CD8-positive, alpha-beta memory T cell (primary cell): ENCODE results near the gene AKAP13. TPM values are rescaled to one million over a fixed set of nuclear protein-coding genes. Genes with fewer than 3 reads are reported as not detected.

ENCODE experiments used
- CTCF ChIA-PET: fragments of 350-600 bp; sonication (Branson Sonifier 250); formaldehyde crosslinking; loops from one replicate; lab custom pipeline; 2021; ENCODE audit warnings: antibody characterized with exemption; lab: Charles Lee
- POLR2A ChIA-PET: fragments of 350-600 bp; sonication (Branson Sonifier 250); formaldehyde crosslinking; loops from one replicate; lab custom pipeline; 2021; ENCODE audit warnings: antibody characterized with exemption; lab: Charles Lee
- DNase-seq, 5 donors: peaks; one replicate each; pipeline versions ENCODE4 v3.0.0 to v3.0.0-alpha.2; 2020 to 2022; ENCODE audit warnings: mixed read lengths in 1 of 5
- H3K27ac ChIP-seq: one replicate; pipeline ENCODE4 v1.7.0; 2013; ENCODE audit warnings: low read depth, mild to moderate bottlenecking, low read length, moderate library complexity
- H3K27me3 ChIP-seq: 2 replicates; pipeline ENCODE4 v1.7.0; 2013; ENCODE audit warnings: low read length, mild to moderate bottlenecking; ENCODE audit not compliant: insufficient read depth, poor library complexity, severe bottlenecking
- H3K36me3 ChIP-seq: 2 replicates; pipeline ENCODE4 v1.7.0; 2013; ENCODE audit warnings: mild to moderate bottlenecking, low read length, moderate library complexity; ENCODE audit not compliant: insufficient read depth
- H3K4me1 ChIP-seq: 2 replicates; pipeline ENCODE4 v1.7.0; 2013; ENCODE audit warnings: mild to moderate bottlenecking, low read length, moderate library complexity; ENCODE audit not compliant: insufficient read depth
- H3K4me3 ChIP-seq: 2 replicates; pipeline ENCODE4 v1.7.0; 2013; ENCODE audit warnings: mild to moderate bottlenecking, low read length
- H3K9me3 ChIP-seq: 2 replicates; pipeline ENCODE4 v1.7.0; 2013; ENCODE audit warnings: mild to moderate bottlenecking, low read length
- H3K27ac Mint-ChIP-seq, 8 donors: one replicate each; pipeline ENCODE4 v1.8.0; 2020 to 2021; ENCODE audit warnings: mixed read lengths in 8 of 8, mild to moderate bottlenecking in 6 of 8, inconsistent platforms in 3 of 8, moderate library complexity in 3 of 8
- H3K27me3 Mint-ChIP-seq, 2 donors: one replicate each; pipeline ENCODE4 v1.8.0; 2020 to 2021; ENCODE audit warnings: mixed read lengths in 2 of 2, mild to moderate bottlenecking in 1 of 2, moderate library complexity in 1 of 2
- H3K36me3 Mint-ChIP-seq, 3 donors: one replicate each; pipeline ENCODE4 v1.8.0; 2020 to 2021; ENCODE audit warnings: mixed read lengths in 3 of 3, inconsistent platforms in 1 of 3, mild to moderate bottlenecking in 1 of 3
- H3K4me1 Mint-ChIP-seq, 3 donors: one replicate each; pipeline ENCODE4 v1.8.0; 2020 to 2021; ENCODE audit warnings: mixed read lengths in 3 of 3, inconsistent platforms in 1 of 3, mild to moderate bottlenecking in 1 of 3
- H3K4me3 Mint-ChIP-seq, 7 donors: one replicate each; pipeline ENCODE4 v1.8.0; 2020 to 2021; ENCODE audit warnings: mixed read lengths in 7 of 7, mild to moderate bottlenecking in 6 of 7, moderate library complexity in 4 of 7, inconsistent platforms in 2 of 7
- H3K9me3 Mint-ChIP-seq, 5 donors: one replicate each; pipeline ENCODE4 v1.8.0; 2020 to 2022; ENCODE audit warnings: mixed read lengths in 5 of 5, mild to moderate bottlenecking in 3 of 5, moderate library complexity in 2 of 5, inconsistent platforms in 1 of 5
- polyA plus RNA-seq: library from polyadenylated mRNA; unstranded; fragments of 300-500 nt; fragmentation: Illumina TruSeq; gene quantifications from one replicate; pipeline ENCODE4 v1.2.3, GENCODE V29; 2021
- total RNA-seq, 2 experiments: library from RNA; stranded (reverse); gene quantifications; one replicate each; pipeline ENCODE4 v1.2.3, GENCODE V29; 2021

AKAP13 gene
- total and polyA plus RNA-seq, 3 experiments from 2014 or later: 109 to 234 (median 113) TPM

DNA sequence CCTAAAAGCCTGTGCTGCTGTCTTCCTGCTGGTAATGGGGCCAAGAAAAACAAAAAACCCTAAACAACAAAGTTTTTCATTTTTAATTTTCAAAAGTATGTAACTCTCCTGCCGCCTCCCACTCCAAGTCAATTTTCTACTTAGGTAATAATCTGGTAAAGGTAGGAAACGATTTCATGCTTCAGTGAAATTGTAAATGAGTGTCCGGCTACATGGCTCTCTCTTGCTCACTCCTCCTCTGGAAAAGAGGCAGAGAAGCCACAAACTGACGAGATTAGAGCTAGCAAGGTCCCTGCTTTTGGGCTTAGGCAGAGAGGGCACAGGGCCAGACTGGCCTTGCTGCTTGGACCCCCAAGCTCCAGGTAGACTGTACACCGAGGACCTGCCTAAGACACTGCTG, 390.9 kb downstream of the AKAP13 start:
- CTCF ChIA-PET: no interaction called here
- H3K27me3 ChIP-seq: no peaks in the 10 kb centered on the region
- Mint-ChIP-seq H3K4me1 (peaks cover 0 to 12% (median 9%) of the 10 kb centered on the region in 3 donors), H3K27me3 (no peaks in the 10 kb centered on the region), H3K27ac (no peak overlapping the region), H3K4me3 (no peak overlapping the region), H3K9me3 (no peaks in the 10 kb centered on the region), H3K36me3 (peaks cover 0 to 13% (median 4%) of the 10 kb centered on the region in 3 donors)
- DNase-seq: no peak
- no peaks in the 10 kb centered on the region for H3K36me3 ChIP-seq
- H3K9me3 ChIP-seq: no peaks in the 10 kb centered on the region
- no peaks in the 10 kb centered on the region for H3K4me1 ChIP-seq
- H3K27ac ChIP-seq: no peak overlapping the region
- H3K4me3 ChIP-seq: no peak overlapping the region
- POLR2A ChIA-PET: no interaction called here

DNA sequence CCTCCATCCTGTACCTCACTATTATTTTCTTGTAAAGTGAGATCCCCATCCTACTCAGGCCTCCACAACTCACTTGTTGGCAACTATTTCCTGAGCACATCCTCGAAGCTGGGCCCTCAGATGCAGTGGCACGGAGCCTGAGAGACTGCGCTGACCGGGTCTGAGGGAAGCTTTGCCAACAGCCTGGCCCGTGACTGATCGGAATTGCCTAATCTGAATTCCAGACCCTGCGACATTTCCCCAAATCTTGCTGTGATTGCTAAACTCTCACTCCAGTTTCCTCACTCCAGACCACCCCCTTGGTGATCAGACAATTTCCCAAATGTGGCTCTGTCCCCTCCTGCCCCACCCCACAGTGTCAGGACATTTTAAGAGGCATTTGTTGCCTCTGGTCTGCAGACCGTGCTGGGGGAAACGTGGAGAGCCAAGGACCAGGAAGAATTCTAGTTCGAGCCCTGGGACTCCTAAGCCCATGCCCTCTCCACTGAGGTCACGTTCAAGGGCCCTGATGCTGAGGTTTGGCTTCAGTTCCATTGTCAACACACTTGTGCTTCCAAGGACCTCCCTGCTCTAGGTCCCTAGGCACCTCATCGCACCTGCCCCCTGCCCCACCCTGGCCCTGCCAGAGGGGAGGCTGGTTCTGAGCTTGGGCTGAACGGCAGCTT, 391.5 kb downstream of the AKAP13 start:
- no peaks in the 10 kb centered on the region for H3K36me3 ChIP-seq
- DNase-seq: no peak
- Mint-ChIP-seq H3K9me3 (no peaks in the 10 kb centered on the region), H3K4me3 (no peak overlapping the region), H3K27me3 (no peaks in the 10 kb centered on the region), H3K4me1 (peaks cover 0 to 8% (median 5%) of the 10 kb centered on the region in 3 donors), H3K27ac (no peak overlapping the region), H3K36me3 (peaks cover 0 to 13% (median 4%) of the 10 kb centered on the region in 3 donors)
- no peak overlapping the region for H3K4me3 ChIP-seq
- H3K27ac ChIP-seq: no peak overlapping the region
- H3K27me3 ChIP-seq: no peaks in the 10 kb centered on the region
- ChIA-PET CTCF (no interaction called here), POLR2A (no interaction called here)
- H3K9me3 ChIP-seq: no peaks in the 10 kb centered on the region
- no peaks in the 10 kb centered on the region for H3K4me1 ChIP-seq

DNA sequence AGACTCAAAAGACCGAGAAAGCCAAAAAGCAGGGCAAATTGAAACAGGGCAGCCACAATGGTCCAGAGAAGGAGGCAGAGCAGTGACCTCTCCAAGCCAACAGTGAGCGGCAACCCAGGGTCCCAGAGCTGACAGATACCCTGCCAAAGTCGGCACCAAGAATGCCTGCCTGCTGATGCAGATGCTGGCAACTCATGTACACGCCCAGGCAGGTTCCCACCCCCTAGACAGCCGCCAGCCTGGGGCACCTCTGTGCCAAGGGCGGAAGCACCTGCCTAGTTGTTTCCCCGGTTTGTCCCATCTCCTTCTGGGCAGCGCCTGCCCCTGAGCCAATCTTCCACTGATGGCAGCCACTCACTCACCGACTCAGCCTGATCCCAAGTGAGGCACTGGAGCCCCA, 392.3 kb downstream of the AKAP13 start:
- peaks cover 0 to 13% (median 1%) of the 10 kb centered on the region in 3 donors for H3K36me3 Mint-ChIP-seq
- no peaks in the 10 kb centered on the region for H3K36me3 ChIP-seq
- H3K27ac Mint-ChIP-seq: no peak overlapping the region
- POLR2A ChIA-PET: no interaction called here
- peaks cover 0 to 11% (median 0%) of the 10 kb centered on the region in 3 donors for H3K4me1 Mint-ChIP-seq
- CTCF ChIA-PET: no interaction called here
- no peaks in the 10 kb centered on the region for H3K27me3 Mint-ChIP-seq
- no peak overlapping the region for H3K4me3 ChIP-seq
- no peak overlapping the region for H3K27ac ChIP-seq
- H3K9me3 ChIP-seq: no peaks in the 10 kb centered on the region
- no peaks in the 10 kb centered on the region for H3K27me3 ChIP-seq
- no peak for DNase-seq
- H3K4me3 Mint-ChIP-seq: no peak overlapping the region
- H3K4me1 ChIP-seq: no peaks in the 10 kb centered on the region
- H3K9me3 Mint-ChIP-seq: no peaks in the 10 kb centered on the region

DNA sequence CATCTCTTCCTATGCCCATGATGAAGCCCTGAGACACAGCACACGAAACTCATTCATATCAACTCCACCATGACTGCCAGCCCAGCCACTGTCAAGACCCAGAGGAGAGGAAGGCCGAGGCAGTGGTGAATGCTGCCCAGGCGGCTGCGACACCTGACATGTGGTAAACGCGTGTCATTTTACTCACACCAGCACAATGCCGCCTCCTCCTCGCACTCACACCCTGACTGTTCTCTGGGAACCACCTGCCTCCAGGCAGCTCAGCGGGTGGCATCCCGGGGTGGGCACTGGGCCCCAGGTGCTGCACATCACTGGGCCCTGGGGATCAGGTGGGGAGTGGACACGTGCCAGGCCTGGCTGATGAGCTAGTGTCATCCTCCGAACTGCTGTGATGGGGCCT, 392.8 kb downstream of the AKAP13 start:
- Histone ChIP-seq H3K4me3 (no peak overlapping the region), H3K27me3 (no peaks in the 10 kb centered on the region), H3K4me1 (no peaks in the 10 kb centered on the region), H3K36me3 (no peaks in the 10 kb centered on the region), H3K9me3 (no peaks in the 10 kb centered on the region), H3K27ac (no peak overlapping the region)
- H3K9me3 Mint-ChIP-seq: no peaks in the 10 kb centered on the region
- H3K4me3 Mint-ChIP-seq: no peak overlapping the region
- H3K36me3 Mint-ChIP-seq: peaks cover 0 to 13% (median 1%) of the 10 kb centered on the region in 3 donors
- POLR2A ChIA-PET: no interaction called here
- no peaks in the 10 kb centered on the region for H3K27me3 Mint-ChIP-seq
- H3K27ac Mint-ChIP-seq: no peak overlapping the region
- H3K4me1 Mint-ChIP-seq: peaks cover 0 to 13% (median 3%) of the 10 kb centered on the region in 3 donors
- DNase-seq: no peak
- CTCF ChIA-PET: no interaction called here

DNA sequence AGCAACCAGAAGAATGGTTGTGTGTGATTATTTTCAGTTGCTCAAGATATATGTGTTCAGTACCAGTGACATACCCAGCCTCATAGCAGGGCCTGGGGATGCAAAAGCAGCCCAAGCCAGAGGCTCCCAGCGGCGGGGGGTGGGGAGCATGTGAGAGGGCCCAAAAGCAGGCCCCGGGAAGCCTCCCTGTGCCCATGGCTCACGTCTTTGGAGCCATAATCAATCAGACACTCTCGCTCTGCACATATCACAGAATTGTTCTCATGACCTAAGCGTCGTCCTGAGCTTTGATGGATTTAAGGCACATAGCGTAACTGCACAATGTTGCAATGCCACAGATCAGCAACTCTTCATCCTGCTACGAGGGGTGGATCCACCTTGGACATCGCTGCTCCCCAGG, 393.6 kb downstream of the AKAP13 start:
- POLR2A ChIA-PET: no interaction called here
- H3K27me3 Mint-ChIP-seq: no peaks in the 10 kb centered on the region
- Histone ChIP-seq H3K4me1 (no peaks in the 10 kb centered on the region), H3K27me3 (no peaks in the 10 kb centered on the region), H3K4me3 (no peak overlapping the region), H3K36me3 (no peaks in the 10 kb centered on the region), H3K9me3 (no peaks in the 10 kb centered on the region), H3K27ac (no peak overlapping the region)
- no peaks in the 10 kb centered on the region for H3K9me3 Mint-ChIP-seq
- H3K4me3 Mint-ChIP-seq: no peak overlapping the region
- no peak overlapping the region for H3K27ac Mint-ChIP-seq
- CTCF ChIA-PET: interaction anchor here (1.8 kb wide), 1 partner anchor 67 kb away, joined by 6 read pairs; no protein-coding TSS in a partner anchor
- no peak for DNase-seq
- H3K4me1 Mint-ChIP-seq: peaks cover 0 to 13% (median 3%) of the 10 kb centered on the region in 3 donors
- peaks cover 0 to 7% (median 1%) of the 10 kb centered on the region in 3 donors for H3K36me3 Mint-ChIP-seq

DNA sequence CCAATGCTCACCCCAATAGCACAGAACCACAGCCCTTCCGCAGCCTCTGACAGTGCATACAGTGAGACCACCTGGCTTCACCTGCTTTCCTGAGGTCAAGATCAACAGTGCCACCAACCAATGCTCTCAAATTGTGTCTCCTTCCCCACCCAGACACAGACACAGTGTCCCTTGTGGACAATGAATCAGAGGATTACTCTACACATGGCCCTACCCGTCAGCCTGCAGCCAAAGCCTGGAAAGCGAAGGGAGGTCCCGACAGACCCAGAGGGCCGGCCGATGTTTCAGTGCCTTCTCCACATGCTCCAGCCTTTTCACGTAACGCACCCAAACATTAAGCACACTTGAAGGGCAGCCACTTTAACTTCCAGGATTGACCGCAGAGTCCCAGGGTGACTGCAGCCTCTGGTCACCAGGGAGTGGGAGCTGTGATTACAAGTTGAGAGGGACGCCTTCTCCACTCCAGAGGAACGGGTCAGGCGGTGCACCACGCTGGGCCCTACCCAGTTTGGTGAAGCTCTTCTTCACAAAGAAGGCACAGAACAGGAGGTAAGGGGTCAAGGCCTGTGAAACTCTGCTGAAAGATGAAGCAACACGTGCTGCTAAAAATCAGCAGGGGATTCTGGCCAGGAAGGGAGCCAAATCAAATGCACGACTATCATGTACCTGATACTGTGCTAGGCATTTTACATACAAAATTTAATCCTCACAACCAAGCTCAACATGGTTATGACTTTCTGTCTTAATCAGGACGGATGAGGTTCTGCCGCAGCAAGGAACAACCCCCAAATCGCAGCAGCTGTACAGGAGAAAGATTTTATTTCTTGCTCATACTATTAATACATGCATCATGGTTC, 397.1 kb downstream of the AKAP13 start:
- H3K36me3 ChIP-seq: no peaks in the 10 kb centered on the region
- H3K27ac Mint-ChIP-seq: peak overlapping the region in 1 of 8 donors; percentile 67
- DNase-seq: no peak
- H3K27ac ChIP-seq: no peak overlapping the region
- CTCF ChIA-PET: interaction anchor here (1.5 to 1.7 kb wide), 2 partner anchors 9 to 64 kb away, joined by 4 to 5 read pairs; no protein-coding TSS in a partner anchor
- H3K9me3 ChIP-seq: no peaks in the 10 kb centered on the region
- H3K27me3 Mint-ChIP-seq: no peaks in the 10 kb centered on the region
- no peak overlapping the region for H3K4me3 ChIP-seq
- H3K4me1 ChIP-seq: no peaks in the 10 kb centered on the region
- H3K27me3 ChIP-seq: no peaks in the 10 kb centered on the region
- POLR2A ChIA-PET: no interaction called here
- H3K4me3 Mint-ChIP-seq: no peak overlapping the region
- H3K36me3 Mint-ChIP-seq: no peaks in the 10 kb centered on the region
- no peaks in the 10 kb centered on the region for H3K9me3 Mint-ChIP-seq
- peaks cover 14 to 36% (median 16%) of the 10 kb centered on the region in 3 donors for H3K4me1 Mint-ChIP-seq

DNA sequence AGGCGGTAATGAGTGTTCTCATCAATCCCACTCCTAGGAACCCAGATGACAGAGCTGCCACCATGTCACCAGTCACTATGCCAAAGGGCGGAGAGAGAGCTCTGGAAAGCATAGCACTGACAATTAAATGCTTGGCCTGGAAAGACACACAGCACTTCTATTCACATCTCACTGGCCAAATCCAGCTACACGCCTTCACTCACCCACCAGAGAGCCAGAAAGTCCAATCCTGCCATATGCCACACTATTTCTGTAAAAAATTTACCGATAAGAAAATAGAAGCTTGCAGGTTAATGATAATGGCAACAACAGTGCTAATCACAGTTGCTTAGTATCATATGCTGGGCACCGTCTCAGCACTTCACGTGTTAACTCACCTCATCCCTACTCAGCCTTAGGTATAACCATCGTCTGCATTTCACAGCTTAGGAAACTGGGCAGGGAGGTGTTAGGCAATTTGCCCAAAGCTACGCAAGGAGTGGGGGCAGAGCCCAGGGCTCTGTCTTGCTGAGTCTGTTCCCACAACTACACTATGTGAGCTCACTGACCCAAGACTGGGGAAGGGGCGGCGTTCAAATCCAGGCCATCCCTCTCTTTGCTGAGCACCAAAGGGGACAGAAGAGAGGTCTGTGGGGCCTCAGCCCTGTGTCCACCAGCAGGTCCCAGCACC, 397.8 kb downstream of the AKAP13 start:
- no peaks in the 10 kb centered on the region for H3K27me3 ChIP-seq
- H3K36me3 Mint-ChIP-seq: no peaks in the 10 kb centered on the region
- no peak overlapping the region for H3K4me3 ChIP-seq
- H3K27ac Mint-ChIP-seq: peak overlapping the region in 1 of 8 donors; percentile 67
- no peak for DNase-seq
- H3K4me3 Mint-ChIP-seq: no peak overlapping the region
- no peaks in the 10 kb centered on the region for H3K36me3 ChIP-seq
- H3K9me3 Mint-ChIP-seq: no peaks in the 10 kb centered on the region
- CTCF ChIA-PET: interaction anchor here (1.5 to 1.7 kb wide), 2 partner anchors 8 to 63 kb away, joined by 4 to 5 read pairs; no protein-coding TSS in a partner anchor
- H3K9me3 ChIP-seq: no peaks in the 10 kb centered on the region
- no peaks in the 10 kb centered on the region for H3K27me3 Mint-ChIP-seq
- no peaks in the 10 kb centered on the region for H3K4me1 ChIP-seq
- peaks cover 14 to 31% (median 16%) of the 10 kb centered on the region in 3 donors for H3K4me1 Mint-ChIP-seq
- POLR2A ChIA-PET: no interaction called here
- H3K27ac ChIP-seq: no peak overlapping the region
